HPDE6-E6E7 (cell line): ENCODE results near the gene RBM4B.
"Not testable (repeated sequence)": the region's sequence is repeated elsewhere in the genome, so short reads cannot be mapped to it uniquely, and the experiment has no call there.

Source experiments
- DNase-seq: peaks from one replicate; pipeline ENCODE4 v3.0.0; 2011; ENCODE audit warnings: missing footprints; ENCODE audit errors: extremely low spot score

Gene RBM4B

GRCh38 chr11:66677599-66678375 is at the start of gene RBM4B:
TSS of gene RBM4B (minus strand) at chr11:66677887. CDS start at chr11:66677079, 808 bp downstream.
- peak; percentile 87 for DNase-seq

GRCh38 chr11:66725647-66726046 is 48.0 kb upstream of the RBM4B start:
- DNase-seq: no peak

GRCh38 chr11:66725114-66725513 is 47.4 kb upstream of the RBM4B start:
- DNase-seq: no peak

- not testable (repeated sequence) for DNase-seq
These were observed 46.5 kb upstream of the RBM4B start for GRCh38 chr11:66724167-66724566.

GRCh38 chr11:66723693-66724092 is 46.0 kb upstream of the RBM4B start:
- no peak for DNase-seq

- DNase-seq: no peak
These were observed 45.3 kb upstream of the RBM4B start for GRCh38 chr11:66722745-66723651.

GRCh38 chr11:66721939-66722338 is 44.3 kb upstream of the RBM4B start:
- no peak for DNase-seq

- no peak for DNase-seq
These were observed 43.3 kb upstream of the RBM4B start for GRCh38 chr11:66720899-66721470.

- DNase-seq: peak; percentile 99
These were observed 42.7 kb upstream of the RBM4B start for GRCh38 chr11:66720223-66720898.

- DNase-seq: no peak
These were observed 41.6 kb upstream of the RBM4B start for GRCh38 chr11:66719111-66719872.

GRCh38 chr11:66718320-66718971 is 40.8 kb upstream of the RBM4B start:
- DNase-seq: no peak

GRCh38 chr11:66717925-66718319 is 40.2 kb upstream of the RBM4B start:
- no peak for DNase-seq

- DNase-seq: no peak
These were observed 39.3 kb upstream of the RBM4B start for GRCh38 chr11:66716996-66717395.

GRCh38 chr11:66715346-66716085 is 37.8 kb upstream of the RBM4B start:
- DNase-seq: no peak

- no peak for DNase-seq
These were observed 36.2 kb upstream of the RBM4B start for GRCh38 chr11:66713746-66714480.

- DNase-seq: no peak
These were observed 32.8 kb upstream of the RBM4B start for GRCh38 chr11:66710384-66710930.

- no peak for DNase-seq
These were observed 31.0 kb upstream of the RBM4B start for GRCh38 chr11:66708701-66709100.

GRCh38 chr11:66708094-66708493 is 30.4 kb upstream of the RBM4B start:
- no peak for DNase-seq

- no peak for DNase-seq
These were observed 29.8 kb upstream of the RBM4B start for GRCh38 chr11:66707486-66707885.
